T follicular helper cell (primary cell): ENCODE measurements around the gene PAH.

Source experiments
- DNase-seq: peaks from one replicate; pipeline ENCODE4 v3.0.0-alpha.2; 2020; ENCODE audit warnings: low read depth

Gene PAH

GRCh38 chr12:102816816-102817434 is 100.1 kb downstream of the PAH start:
- no peak for DNase-seq

DNA sequence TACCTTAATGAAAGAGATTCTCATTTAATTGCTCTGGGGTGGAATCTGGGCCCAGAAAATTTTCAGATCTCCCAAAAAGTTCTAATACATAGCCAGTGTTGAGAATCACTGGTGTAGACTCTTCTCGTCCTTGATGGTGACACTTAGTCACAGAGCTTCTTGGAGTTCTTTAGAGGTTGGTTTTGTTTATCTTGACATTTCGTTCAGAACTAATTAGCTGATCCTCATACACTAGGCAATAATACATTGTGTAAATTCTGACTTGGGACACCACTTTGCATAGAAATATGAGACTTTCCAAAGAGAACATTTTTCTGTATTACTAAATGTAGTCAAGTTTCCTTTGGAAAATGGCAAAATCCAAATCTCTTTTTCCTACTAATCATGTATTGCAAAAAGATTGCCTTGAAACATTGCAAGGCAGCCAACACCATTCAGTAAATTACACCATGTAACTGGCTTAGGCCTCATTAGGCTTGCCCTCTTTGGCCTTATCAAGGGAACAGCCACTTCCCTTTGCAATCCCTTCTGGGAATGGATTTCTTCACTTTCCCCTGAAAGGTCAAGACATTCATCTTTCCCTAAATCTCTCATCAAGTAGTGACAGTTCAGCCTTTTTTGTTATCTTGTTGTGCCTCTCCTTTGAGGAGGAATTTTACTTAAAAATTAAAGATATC is 102.2 kb downstream of the PAH start:
- DNase-seq, result no peak

DNA sequence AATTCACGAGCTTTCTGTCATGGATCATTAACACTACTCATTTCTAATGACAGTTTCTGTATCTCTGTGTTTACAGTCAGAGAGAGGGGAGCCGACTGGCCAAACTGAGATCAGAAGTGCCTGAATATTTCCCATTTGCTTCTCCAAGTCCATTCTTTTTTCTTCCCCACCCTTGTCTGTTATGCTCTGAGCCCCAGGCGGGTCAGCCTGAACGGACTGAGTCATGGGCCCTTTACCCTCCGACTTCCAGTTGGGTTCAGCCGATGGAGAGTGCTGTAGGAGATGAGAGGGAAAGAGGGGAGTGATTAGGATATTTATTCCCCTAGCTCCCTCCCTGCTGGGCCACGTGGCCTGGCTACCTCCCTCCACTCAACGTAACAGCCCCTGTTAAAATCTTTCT is 104.7 kb downstream of the PAH start:
- no peak for DNase-seq

DNA sequence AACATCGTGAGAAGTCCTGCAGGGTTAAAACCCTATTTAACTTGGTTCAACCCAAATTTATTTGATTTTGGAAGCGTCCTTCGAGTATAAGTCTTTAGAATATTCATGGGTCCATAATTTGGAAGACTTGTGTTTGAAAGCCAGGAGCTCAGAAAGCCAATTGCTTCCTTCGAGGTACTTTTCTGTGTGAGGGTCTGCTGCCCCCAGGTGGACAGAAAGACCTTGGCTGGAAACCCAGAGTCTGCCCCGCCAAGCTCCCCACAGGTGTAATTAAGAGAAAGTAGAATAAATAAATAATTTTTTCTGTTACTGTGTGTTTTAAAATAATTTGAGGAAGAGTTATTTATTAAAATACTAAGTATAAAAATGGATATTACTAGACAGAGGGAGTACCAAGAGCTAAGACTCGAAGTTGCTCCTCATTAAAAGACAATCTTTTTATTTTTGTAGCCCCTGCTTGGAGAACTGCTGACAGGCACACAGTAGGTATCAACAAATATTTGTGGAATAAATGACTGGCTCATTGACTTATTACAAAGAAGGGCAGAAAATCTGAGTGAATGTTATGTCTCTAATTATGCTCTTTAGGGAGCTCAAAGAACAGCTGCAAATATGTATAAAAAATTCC is 105.8 kb downstream of the PAH start:
- DNase-seq, result no peak

DNA sequence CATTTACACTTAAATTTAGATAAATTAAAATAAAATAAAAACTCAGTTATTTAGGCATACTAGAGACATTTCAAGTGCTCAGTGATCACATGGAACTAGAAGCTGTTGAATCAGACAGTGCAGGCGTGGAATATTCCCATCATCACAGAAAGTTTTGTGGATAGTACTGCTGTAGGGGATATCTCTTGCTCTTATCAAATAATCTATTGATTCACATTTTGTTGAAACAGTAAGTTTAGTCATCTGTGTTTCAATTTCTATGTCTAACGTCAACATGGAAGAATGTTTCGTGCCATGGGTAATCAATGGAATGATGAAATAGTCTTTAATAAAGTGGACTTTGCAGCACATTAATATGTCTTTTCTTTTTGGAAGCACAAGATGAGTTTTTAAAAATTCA is 108.6 kb downstream of the PAH start:
- DNase-seq, result no peak

GRCh38 chr12:102806592-102806991 is 110.5 kb downstream of the PAH start:
- DNase-seq, result no peak

- no peak for DNase-seq
These were observed 110.9 kb downstream of the PAH start for GRCh38 chr12:102806110-102806509.

GRCh38 chr12:102800565-102800964 is 116.5 kb downstream of the PAH start:
- no peak for DNase-seq

DNA sequence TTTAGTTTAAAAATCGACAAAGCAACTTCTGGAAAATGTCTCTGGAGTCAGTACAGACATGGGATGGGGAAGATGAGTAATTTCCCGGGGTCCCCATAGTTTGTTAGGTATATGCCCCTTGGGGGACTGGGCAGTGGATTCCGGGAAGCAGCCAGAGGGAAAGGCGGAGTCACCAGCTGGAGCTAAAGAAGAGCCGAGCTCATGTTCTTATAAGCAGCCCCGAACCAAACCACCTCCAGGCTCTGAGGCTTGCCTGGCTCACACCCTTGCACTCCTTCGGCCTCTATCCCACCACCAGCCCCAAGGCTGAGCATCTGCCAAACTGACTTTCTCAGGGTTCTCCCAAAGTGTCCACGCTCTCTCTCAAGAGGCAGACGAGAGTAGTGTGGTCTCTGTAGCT is 117.8 kb downstream of the PAH start:
- no peak for DNase-seq

DNA sequence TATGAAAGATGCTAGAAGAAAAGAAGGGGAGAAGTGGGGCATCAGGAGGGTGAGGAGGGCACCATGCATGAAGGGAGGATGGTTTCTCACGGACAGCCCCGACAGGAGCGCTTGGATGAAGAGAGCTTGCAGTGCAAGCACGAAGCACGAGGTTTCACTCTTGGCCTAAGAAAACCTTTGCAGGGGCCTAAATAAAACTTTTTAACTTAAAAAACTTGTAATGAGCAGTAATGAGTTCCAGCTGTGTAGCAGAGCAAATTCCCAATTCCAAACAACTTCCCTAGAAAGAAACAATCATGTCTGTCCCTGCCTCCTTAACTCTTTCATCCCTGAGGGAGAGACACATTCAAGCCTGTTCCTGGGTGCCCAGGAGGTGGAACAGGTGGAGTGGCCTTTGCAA is 119.5 kb downstream of the PAH start:
- DNase-seq, result no peak

DNA sequence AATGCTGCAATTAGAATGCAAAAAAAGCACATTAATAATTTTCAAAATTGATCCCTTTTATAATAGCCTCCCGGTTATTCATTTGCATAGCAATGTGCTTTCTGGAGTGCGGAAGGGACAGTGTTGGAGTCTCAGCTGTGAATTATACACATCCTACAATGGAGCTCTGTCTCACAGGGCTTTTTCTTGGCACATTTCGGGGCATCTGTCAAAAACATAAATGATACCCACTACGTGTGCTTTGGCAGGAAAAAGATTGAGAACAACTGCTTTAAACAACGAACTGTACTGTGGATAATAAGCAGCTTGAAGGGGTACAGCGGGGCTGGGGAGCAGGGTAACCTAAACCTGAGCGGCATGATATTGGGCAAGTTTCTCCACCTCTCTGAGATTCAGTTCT is 123.1 kb downstream of the PAH start:
- no peak for DNase-seq
